ENCODE results near the gene KLHL35.
A peak's percentile ranks its signal among the peaks of the same experiment; 100 is the strongest.

The KLHL35 gene

DNA sequence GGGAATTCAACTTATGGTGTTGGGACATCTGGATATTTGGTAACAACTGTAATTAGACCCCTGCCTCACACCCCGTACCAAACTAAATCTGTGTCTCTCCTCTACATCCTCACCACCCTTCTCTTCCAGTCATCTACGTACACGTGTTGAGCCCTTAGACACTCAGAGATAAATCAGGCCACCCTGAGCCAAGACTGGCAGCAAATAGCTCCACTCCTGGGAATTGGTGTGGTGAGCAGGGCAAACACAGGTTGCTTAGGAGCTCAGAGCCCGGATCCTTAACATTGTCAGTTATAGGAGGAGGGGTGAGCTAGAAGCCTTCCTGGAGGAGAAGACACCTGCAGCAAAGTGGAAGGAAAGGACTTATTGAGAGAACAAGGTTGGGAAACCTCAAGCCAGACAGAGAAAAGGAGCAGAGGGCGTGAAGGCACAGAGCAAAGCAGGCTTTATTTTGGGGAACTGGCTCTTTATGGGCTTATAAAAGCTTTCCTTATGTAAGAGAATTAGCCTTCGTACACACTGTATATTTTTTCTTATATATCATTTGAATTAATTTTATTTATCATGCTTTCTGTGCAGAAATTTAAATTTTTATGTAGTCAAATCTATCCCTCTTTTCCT lies 36.9 kb upstream of the KLHL35 start:
- TF ChIP-seq, protein P1, sequence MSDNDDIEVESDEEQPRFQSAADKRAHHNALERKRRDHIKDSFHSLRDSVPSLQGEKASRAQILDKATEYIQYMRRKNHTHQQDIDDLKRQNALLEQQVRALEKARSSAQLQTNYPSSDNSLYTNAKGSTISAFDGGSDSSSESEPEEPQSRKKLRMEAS (IDR thresholded peaks at IDR 0.05; ENCODE audit: low read depth, low read length) = 0 out of 2 replicates have a peak, but pooled peaks have one; percentile 17
- TF ChIP-seq, protein P2, sequence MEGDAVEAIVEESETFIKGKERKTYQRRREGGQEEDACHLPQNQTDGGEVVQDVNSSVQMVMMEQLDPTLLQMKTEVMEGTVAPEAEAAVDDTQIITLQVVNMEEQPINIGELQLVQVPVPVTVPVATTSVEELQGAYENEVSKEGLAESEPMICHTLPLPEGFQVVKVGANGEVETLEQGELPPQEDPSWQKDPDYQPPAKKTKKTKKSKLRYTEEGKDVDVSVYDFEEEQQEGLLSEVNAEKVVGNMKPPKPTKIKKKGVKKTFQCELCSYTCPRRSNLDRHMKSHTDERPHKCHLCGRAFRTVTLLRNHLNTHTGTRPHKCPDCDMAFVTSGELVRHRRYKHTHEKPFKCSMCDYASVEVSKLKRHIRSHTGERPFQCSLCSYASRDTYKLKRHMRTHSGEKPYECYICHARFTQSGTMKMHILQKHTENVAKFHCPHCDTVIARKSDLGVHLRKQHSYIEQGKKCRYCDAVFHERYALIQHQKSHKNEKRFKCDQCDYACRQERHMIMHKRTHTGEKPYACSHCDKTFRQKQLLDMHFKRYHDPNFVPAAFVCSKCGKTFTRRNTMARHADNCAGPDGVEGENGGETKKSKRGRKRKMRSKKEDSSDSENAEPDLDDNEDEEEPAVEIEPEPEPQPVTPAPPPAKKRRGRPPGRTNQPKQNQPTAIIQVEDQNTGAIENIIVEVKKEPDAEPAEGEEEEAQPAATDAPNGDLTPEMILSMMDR (IDR thresholded peaks at IDR 0.05; ENCODE audit: low read depth, low read length) = no peak
- no peak overlapping the region for H3K4me3 ChIP-seq (ENCODE audit: low read depth, low read length)
- DNase-seq (ENCODE audit: low read depth) = peak; percentile 54

- H3K4me3 ChIP-seq (ENCODE audit: low read depth, low read length) = no peak overlapping the region
- TF ChIP-seq MYC (IDR thresholded peaks at IDR 0.05; ENCODE audit: low read depth, low read length) = no peak
- TF ChIP-seq, protein P2 (IDR thresholded peaks at IDR 0.05; ENCODE audit: low read depth, low read length) = no peak
- TF ChIP-seq POLR2A (IDR thresholded peaks at IDR 0.05; ENCODE audit: extremely low read depth, insufficient read length) = no peak
- TF ChIP-seq, protein P1 (IDR thresholded peaks at IDR 0.05; ENCODE audit: low read depth, low read length) = no peak
- peak; percentile 28 for DNase-seq (ENCODE audit: low read depth)
Observed at GRCh38 chr11:75468534-75469340, 35.7 kb upstream of the KLHL35 start.

DNA sequence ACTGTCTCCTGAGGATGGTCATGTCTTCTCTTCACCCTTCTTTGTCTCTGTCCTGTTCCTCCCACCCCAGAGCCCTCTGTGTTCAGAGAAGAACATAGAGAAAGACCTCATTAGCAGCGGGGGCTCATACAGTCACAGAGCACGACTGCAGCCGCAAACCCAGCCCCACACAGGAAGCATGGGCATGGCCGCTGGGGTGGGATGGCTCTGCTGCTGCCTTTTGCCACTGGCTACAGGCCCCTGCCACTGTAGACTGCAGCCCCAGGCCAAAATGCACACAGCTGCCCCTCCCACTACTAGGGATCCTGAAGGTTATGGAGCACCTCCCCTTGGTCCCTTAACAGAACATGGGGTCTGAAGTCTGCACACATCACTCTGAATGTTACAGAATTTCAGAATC lies 34.9 kb upstream of the KLHL35 start:
- TF ChIP-seq POLR2A (IDR thresholded peaks at IDR 0.05; ENCODE audit: extremely low read depth, insufficient read length) = no peak
- TF ChIP-seq, protein P1 (IDR thresholded peaks at IDR 0.05; ENCODE audit: low read depth, low read length) = no peak
- TF ChIP-seq, protein P2 (IDR thresholded peaks at IDR 0.05; ENCODE audit: low read depth, low read length) = no peak
- DNase-seq (ENCODE audit: low read depth) = no peak
- no peak overlapping the region for H3K4me3 ChIP-seq (ENCODE audit: low read depth, low read length)

- DNase-seq (ENCODE audit: low read depth) = no peak
- TF ChIP-seq, protein P1 (IDR thresholded peaks at IDR 0.05; ENCODE audit: low read depth, low read length) = no peak
- TF ChIP-seq POLR2A (IDR thresholded peaks at IDR 0.05; ENCODE audit: extremely low read depth, insufficient read length) (no peak), MYC (IDR thresholded peaks at IDR 0.05; ENCODE audit: low read depth, low read length) (no peak)
- TF ChIP-seq, protein P2 (IDR thresholded peaks at IDR 0.05; ENCODE audit: low read depth, low read length) = no peak
- no peak overlapping the region for H3K4me3 ChIP-seq (ENCODE audit: low read depth, low read length)
Observed at GRCh38 chr11:75467311-75467710, 34.3 kb upstream of the KLHL35 start.

DNA sequence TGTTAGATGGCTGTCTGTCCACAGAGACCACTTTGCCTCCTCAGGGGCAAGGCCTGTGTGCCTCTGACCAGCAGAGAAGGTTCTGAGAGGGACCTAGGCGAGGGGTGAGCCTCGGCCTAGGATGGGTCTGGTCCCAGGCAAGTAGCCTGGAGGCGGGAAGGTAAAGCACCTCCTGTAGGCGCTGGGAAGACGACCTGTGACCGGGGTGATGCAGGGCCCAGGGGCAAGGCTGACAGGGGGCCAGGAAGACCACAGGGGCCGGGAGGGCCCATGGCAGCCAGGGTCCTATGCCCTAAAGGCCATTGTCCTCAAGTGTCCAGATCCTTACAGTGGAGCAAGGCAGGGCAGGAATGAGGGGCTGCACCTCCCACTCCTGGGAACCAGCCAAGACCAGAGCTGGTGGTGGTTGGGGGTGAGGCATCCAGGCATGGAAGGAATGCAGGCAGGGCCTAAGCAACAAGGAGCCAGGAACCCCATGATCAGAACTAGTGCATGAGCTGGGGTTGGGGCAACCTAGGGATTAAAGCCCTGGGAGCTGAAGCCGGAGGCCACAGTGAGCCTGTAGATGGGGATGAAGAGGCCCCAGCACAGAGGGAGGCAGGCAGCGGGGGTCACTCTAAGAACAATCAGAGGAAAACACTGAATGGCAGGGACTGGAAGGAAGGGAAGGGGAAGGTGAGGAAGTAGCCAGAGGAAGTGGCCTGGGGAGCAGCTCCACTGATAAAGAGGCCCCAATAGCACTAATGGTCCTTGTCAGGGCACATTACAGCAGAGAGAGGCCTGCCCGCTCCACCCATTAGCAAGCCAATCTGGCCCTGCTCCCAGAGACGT lies 32.9 kb upstream of the KLHL35 start:
- TF ChIP-seq, protein P2 (IDR thresholded peaks at IDR 0.05; ENCODE audit: low read depth, low read length) = no peak
- TF ChIP-seq, protein P1 (IDR thresholded peaks at IDR 0.05; ENCODE audit: low read depth, low read length) = no peak
- TF ChIP-seq MYC (IDR thresholded peaks at IDR 0.05; ENCODE audit: low read depth, low read length) (no peak), POLR2A (IDR thresholded peaks at IDR 0.05; ENCODE audit: extremely low read depth, insufficient read length) (no peak)
- H3K4me3 ChIP-seq (ENCODE audit: low read depth, low read length) = no peak overlapping the region
- no peak for DNase-seq (ENCODE audit: low read depth)
